Adrenal gland (tissue), 5 donors: ENCODE data around the gene MPL.

Source experiments
- POLR2A ChIP-seq, 2 donors: fragments of 450-650 bp; IDR thresholded peaks; one replicate each; pipeline ENCODE4 v1.6.1; 2017; ENCODE audit warnings: antibody characterized with exemption in 2 of 2, mild to moderate bottlenecking in 2 of 2, moderate library complexity in 1 of 2
- TF ChIP-seq, protein P1 (sequence below), 6 experiments: fragments of 450-650 bp in 4 of 6; fragments of 200-600 bp in 2 of 6; sonication (generic) in 1 of 6; IDR thresholded peaks; 1 replicate in 5 of 6; 2 replicates in 1 of 6; pipeline versions ENCODE4 v1.5.1 to v1.8.0; 2016 to 2021; ENCODE audit warnings: antibody characterized with exemption in 6 of 6, mild to moderate bottlenecking in 2 of 6, moderate library complexity in 1 of 6
- donor health status: DM: no; HTN: no; CAD: no.

DNA sequence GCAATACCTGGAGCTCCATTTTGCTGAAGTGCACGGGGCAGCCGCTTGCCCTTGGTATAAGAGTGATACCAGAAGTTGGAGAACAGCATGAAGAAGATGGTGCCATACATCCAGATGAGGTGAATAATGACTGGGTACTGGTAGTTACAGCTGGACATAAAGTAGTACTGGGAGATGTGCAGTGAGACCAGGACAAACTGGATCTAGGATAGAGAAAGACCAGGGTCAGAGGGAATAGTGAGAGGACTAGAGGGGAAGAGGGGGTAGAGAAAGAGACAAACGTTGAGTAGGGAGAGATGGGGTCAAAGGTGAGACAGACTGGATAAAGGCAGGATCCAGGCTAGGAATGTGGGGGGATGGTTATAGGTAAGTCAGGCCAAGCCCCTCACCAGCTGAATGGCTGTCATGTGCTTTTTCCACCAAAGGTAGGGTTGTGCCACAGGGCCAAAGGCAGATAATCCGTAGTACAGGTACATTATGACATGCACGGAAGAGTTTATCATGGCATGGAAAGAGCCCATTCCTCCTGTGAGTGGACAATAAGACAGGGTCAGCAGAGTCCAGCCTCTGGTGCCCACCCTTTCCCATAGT lies 26.4 kb downstream of the MPL start:
- TF ChIP-seq, protein P1, sequence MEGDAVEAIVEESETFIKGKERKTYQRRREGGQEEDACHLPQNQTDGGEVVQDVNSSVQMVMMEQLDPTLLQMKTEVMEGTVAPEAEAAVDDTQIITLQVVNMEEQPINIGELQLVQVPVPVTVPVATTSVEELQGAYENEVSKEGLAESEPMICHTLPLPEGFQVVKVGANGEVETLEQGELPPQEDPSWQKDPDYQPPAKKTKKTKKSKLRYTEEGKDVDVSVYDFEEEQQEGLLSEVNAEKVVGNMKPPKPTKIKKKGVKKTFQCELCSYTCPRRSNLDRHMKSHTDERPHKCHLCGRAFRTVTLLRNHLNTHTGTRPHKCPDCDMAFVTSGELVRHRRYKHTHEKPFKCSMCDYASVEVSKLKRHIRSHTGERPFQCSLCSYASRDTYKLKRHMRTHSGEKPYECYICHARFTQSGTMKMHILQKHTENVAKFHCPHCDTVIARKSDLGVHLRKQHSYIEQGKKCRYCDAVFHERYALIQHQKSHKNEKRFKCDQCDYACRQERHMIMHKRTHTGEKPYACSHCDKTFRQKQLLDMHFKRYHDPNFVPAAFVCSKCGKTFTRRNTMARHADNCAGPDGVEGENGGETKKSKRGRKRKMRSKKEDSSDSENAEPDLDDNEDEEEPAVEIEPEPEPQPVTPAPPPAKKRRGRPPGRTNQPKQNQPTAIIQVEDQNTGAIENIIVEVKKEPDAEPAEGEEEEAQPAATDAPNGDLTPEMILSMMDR (IDR thresholded peaks at IDR 0.05), result no peak
- no peak for TF ChIP-seq POLR2A (IDR thresholded peaks at IDR 0.05)
